GM12878 (cell line): ENCODE measurements around the gene SNX11.

Experiments used
- EGR1 ChIP-seq, 2 experiments: IDR thresholded peaks; 1 replicate in 1 of 2; 2 replicates in 1 of 2; pipeline ENCODE4 v1.6.1; 2011 to 2012; ENCODE audit warnings: low read depth in 2 of 2, low read length in 2 of 2, borderline replicate concordance in 1 of 2, mild to moderate bottlenecking in 1 of 2, moderate library complexity in 1 of 2
- MYC ChIP-seq: IDR thresholded peaks from 2 replicates; pipeline ENCODE4 v1.6.1; 2011; ENCODE audit warnings: mild to moderate bottlenecking, low read length, moderate library complexity, inconsistent platforms; ENCODE audit not compliant: insufficient read depth, insufficient replicate concordance, insufficient read length, severe bottlenecking
- RFX5 ChIP-seq: IDR thresholded peaks from 2 replicates; pipeline ENCODE4 v1.6.1; 2011; ENCODE audit warnings: low read depth, low read length, improper control_type of control experiment
- TF ChIP-seq, protein P1 (sequence below), 3 experiments: IDR thresholded peaks in 2 of 3; conservative IDR thresholded peaks in 1 of 3; 2 replicates each; pipeline ENCODE4 v1.5.1; 2011; ENCODE audit warnings: low read depth in 3 of 3, low read length in 3 of 3, mild to moderate bottlenecking in 3 of 3, control low read depth in 2 of 3, moderate library complexity in 2 of 3, inconsistent platforms in 1 of 3, mixed read lengths in 1 of 3; ENCODE audit not compliant: control insufficient read depth in 2 of 3, insufficient read depth in 1 of 3; ENCODE audit errors: extremely low read depth in 1 of 3

DNA sequence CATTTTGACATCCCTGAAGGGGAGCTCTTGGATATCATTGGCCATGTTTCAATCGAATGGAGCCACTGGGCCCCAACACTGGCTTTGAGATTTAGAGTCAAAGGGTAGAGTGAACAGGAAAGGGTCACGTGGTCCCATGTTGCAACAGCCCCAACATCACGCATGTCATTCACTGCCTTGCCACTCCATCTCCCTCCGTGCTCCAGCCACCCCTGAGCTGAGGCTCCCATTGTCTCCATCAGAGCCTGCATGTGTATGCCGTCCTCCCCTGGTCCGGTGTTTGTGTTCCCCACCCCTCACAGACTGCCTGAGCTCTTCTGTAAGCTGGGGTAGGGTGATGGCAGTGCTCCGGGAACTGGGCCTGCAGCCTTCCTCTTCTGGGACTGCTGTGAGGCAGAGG lies 47.3 kb upstream of the SNX11 start:
- TF ChIP-seq, protein P1, sequence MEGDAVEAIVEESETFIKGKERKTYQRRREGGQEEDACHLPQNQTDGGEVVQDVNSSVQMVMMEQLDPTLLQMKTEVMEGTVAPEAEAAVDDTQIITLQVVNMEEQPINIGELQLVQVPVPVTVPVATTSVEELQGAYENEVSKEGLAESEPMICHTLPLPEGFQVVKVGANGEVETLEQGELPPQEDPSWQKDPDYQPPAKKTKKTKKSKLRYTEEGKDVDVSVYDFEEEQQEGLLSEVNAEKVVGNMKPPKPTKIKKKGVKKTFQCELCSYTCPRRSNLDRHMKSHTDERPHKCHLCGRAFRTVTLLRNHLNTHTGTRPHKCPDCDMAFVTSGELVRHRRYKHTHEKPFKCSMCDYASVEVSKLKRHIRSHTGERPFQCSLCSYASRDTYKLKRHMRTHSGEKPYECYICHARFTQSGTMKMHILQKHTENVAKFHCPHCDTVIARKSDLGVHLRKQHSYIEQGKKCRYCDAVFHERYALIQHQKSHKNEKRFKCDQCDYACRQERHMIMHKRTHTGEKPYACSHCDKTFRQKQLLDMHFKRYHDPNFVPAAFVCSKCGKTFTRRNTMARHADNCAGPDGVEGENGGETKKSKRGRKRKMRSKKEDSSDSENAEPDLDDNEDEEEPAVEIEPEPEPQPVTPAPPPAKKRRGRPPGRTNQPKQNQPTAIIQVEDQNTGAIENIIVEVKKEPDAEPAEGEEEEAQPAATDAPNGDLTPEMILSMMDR (IDR thresholded peaks at IDR 0.05 in 2 of 3, conservative IDR thresholded peaks at IDR 0.05 in 1 of 3; ENCODE audit: control insufficient read depth in 2 of 3, extremely low read depth in 1 of 3, insufficient read depth in 1 of 3, low read depth in 3 of 3, low read length in 3 of 3): no peak
- TF ChIP-seq RFX5 (no peak), EGR1 (IDR thresholded peaks at IDR 0.05; ENCODE audit: borderline replicate concordance in 1 of 2, low read depth in 2 of 2, low read length in 2 of 2) (no peak), MYC (no peak)
